GM12891 (cell line): Measurements from ENCODE around the gene ST3GAL6.

Source experiments
- PAX5 ChIP-seq: IDR thresholded peaks from 2 replicates; pipeline ENCODE4 v1.6.1; 2011; ENCODE audit warnings: low read length, moderate library complexity, mild to moderate bottlenecking; ENCODE audit not compliant: insufficient read depth, severe bottlenecking
- POLR2A ChIP-seq: IDR thresholded peaks from 2 replicates; pipeline ENCODE4 v1.6.1; 2011; ENCODE audit warnings: low read depth, low read length, control low read depth
- POLR2AphosphoS5 ChIP-seq: IDR thresholded peaks from 2 replicates; pipeline ENCODE4 v1.6.1; 2011; ENCODE audit warnings: low read depth, low read length, control low read depth
- POU2F2 ChIP-seq: IDR thresholded peaks from 2 replicates; pipeline ENCODE4 v1.6.1; 2011; ENCODE audit warnings: low read depth, mild to moderate bottlenecking, control low read depth, low read length, moderate library complexity
- TAF1 ChIP-seq: IDR thresholded peaks from 2 replicates; pipeline ENCODE4 v1.6.1; 2011; ENCODE audit warnings: low read depth, low read length, control low read depth

DNA sequence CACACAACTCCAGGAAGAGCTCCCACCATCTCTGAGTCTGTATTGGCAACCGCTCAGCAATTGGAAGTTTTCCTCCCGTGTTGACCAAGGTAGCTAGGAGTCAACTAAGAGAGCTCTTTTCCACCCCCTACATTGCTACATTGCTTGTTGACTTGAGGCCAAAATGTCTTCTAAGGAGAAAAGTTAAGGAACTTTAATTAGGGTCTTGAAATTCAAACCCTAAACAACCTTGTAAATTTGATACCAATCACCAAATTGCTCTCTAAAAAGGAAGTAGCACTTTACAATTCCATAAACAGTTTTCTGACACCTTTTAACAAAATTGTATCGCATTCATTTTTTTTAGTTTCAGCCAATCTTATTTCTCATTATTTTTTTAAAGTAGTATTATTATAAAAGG is 35.5 kb upstream of the ST3GAL6 start:
- TF ChIP-seq POLR2AphosphoS5, result no peak
- TF ChIP-seq POU2F2, result no peak
- no peak for TF ChIP-seq POLR2A
- no peak for TF ChIP-seq TAF1
- no peak for TF ChIP-seq PAX5
